HG03520 (cell line): Measurements from ENCODE around the gene H6PD.
"Not testable (repeated sequence)": the region's sequence is repeated elsewhere in the genome, so short reads cannot be mapped to it uniquely, and the experiment has no call there.

Experiments
- ATAC-seq: cut with Tn5 transposase; IDR thresholded peaks from one replicate; pipeline ENCODE4 v1.9.1; 2021; ENCODE audit warnings: mild to moderate bottlenecking, moderate library complexity; ENCODE audit not compliant: unreplicated experiment

Gene H6PD

GRCh38 chr1:9294910-9295636 lies 60.5 kb downstream of the H6PD start:
- no peak for ATAC-seq

GRCh38 chr1:9295884-9296283 lies 61.3 kb downstream of the H6PD start:
- no peak for ATAC-seq

- no peak for ATAC-seq
Measured at GRCh38 chr1:9296850-9297249, 62.3 kb downstream of the H6PD start.

- no peak for ATAC-seq
Measured at GRCh38 chr1:9297831-9298230, 63.3 kb downstream of the H6PD start.

- no peak for ATAC-seq
Measured at GRCh38 chr1:9298282-9298681, 63.7 kb downstream of the H6PD start.

- not testable (repeated sequence) for ATAC-seq
Measured at GRCh38 chr1:9299571-9300541, 65.3 kb downstream of the H6PD start.

- no peak for ATAC-seq
Measured at GRCh38 chr1:9300573-9300972, 66.0 kb downstream of the H6PD start.

GRCh38 chr1:9302745-9303524 lies 68.4 kb downstream of the H6PD start:
- ATAC-seq, result no peak

GRCh38 chr1:9303916-9304315 lies 69.3 kb downstream of the H6PD start:
- ATAC-seq, result no peak

GRCh38 chr1:9305216-9305615 lies 70.6 kb downstream of the H6PD start:
- ATAC-seq, result no peak

- ATAC-seq, result no peak
Measured at GRCh38 chr1:9306006-9306405, 71.4 kb downstream of the H6PD start.

GRCh38 chr1:9307303-9307702 lies 72.7 kb downstream of the H6PD start:
- ATAC-seq, result no peak

GRCh38 chr1:9308236-9308785 lies 73.7 kb downstream of the H6PD start:
- no peak for ATAC-seq

GRCh38 chr1:9309080-9309479 lies 74.5 kb downstream of the H6PD start:
- ATAC-seq, result no peak

- no peak for ATAC-seq
Measured at GRCh38 chr1:9309991-9310390, 75.4 kb downstream of the H6PD start.

GRCh38 chr1:9311029-9311428 lies 76.5 kb downstream of the H6PD start:
- no peak for ATAC-seq

GRCh38 chr1:9311479-9311878 lies 76.9 kb downstream of the H6PD start:
- no peak for ATAC-seq

GRCh38 chr1:9312168-9312720 lies 77.7 kb downstream of the H6PD start:
- no peak for ATAC-seq

- no peak for ATAC-seq
Measured at GRCh38 chr1:9313576-9313975, 79.0 kb downstream of the H6PD start.

- no peak for ATAC-seq
Measured at GRCh38 chr1:9314111-9314510, 79.5 kb downstream of the H6PD start.
